ENCODE measurements around the gene PNPLA8. TPM values are rescaled to one million over a fixed set of nuclear protein-coding genes. Genes with fewer than 3 reads are reported as not detected.

The PNPLA8 gene
- total RNA-seq, 1 experiment from 2014 or later: 19.2 TPM

- H3K9me3 ChIP-seq (ENCODE audit: low read depth, low read length, poor library complexity, severe bottlenecking): peaks cover 4% of the 10 kb centered on the region
- no peak overlapping the region for H3K27ac ChIP-seq (ENCODE audit: low read depth, low read length, poor library complexity, severe bottlenecking)
- intact Hi-C loops (cut with micrococcal nuclease; ENCODE audit: unreplicated experiment): no loop called here
- no peak overlapping the region for H3K4me3 ChIP-seq (ENCODE audit: low read depth, low read length, poor library complexity, severe bottlenecking)
- CTCF ChIA-PET: no interaction called here
- peaks cover 10% of the 10 kb centered on the region for H3K4me1 ChIP-seq (ENCODE audit: insufficient read depth, low read length, poor library complexity, severe bottlenecking)
- no peaks in the 10 kb centered on the region for H3K36me3 ChIP-seq (ENCODE audit: insufficient read depth, low read length, poor library complexity, severe bottlenecking)
- H3K27me3 ChIP-seq (replicated peaks; ENCODE audit: insufficient read depth, low read depth, low read length, poor library complexity): no peaks in the 10 kb centered on the region
- BruUV-seq (replicated peaks): no TSS peak
- no peak for TF ChIP-seq CTCF (conservative IDR thresholded peaks at IDR 0.05; ENCODE audit: low read depth, low read length)
- TF ChIP-seq EZH2 (IDR thresholded peaks at IDR 0.05; ENCODE audit: borderline replicate concordance, low read depth, low read length, poor library complexity, severe bottlenecking): no peak
- POLR2A ChIA-PET (ENCODE audit: low non-redundant PET): interaction anchor here (0.6 kb wide), 1 partner anchor 75 kb away, joined by 4 read pairs; no protein-coding TSS in a partner anchor
- no peak for DNase-seq (ENCODE audit: low spot score)
Measured at GRCh38 chr7:108430664-108431063, 95.3 kb downstream of the PNPLA8 start.

GRCh38 chr7:108427766-108428165, 98.2 kb downstream of the PNPLA8 start:
- ChIA-PET CTCF (no interaction called here), POLR2A (ENCODE audit: low non-redundant PET) (no interaction called here)
- H3K4me3 ChIP-seq (ENCODE audit: low read depth, low read length, poor library complexity, severe bottlenecking): no peak overlapping the region
- no TSS peak for BruUV-seq (replicated peaks)
- no peaks in the 10 kb centered on the region for H3K27me3 ChIP-seq (replicated peaks; ENCODE audit: insufficient read depth, low read depth, low read length, poor library complexity)
- TF ChIP-seq EZH2 (IDR thresholded peaks at IDR 0.05; ENCODE audit: borderline replicate concordance, low read depth, low read length, poor library complexity, severe bottlenecking) (no peak), CTCF (conservative IDR thresholded peaks at IDR 0.05; ENCODE audit: low read depth, low read length) (no peak)
- H3K4me1 ChIP-seq (ENCODE audit: insufficient read depth, low read length, poor library complexity, severe bottlenecking): peaks cover 19% of the 10 kb centered on the region
- DNase-seq (ENCODE audit: low spot score): no peak
- H3K9me3 ChIP-seq (ENCODE audit: low read depth, low read length, poor library complexity, severe bottlenecking): no peaks in the 10 kb centered on the region
- no peak overlapping the region for H3K27ac ChIP-seq (ENCODE audit: low read depth, low read length, poor library complexity, severe bottlenecking)
- intact Hi-C loops (cut with micrococcal nuclease; ENCODE audit: unreplicated experiment): no loop called here
- no peaks in the 10 kb centered on the region for H3K36me3 ChIP-seq (ENCODE audit: insufficient read depth, low read length, poor library complexity, severe bottlenecking)

GRCh38 chr7:108425714-108426275, 100.1 kb downstream of the PNPLA8 start:
- H3K4me3 ChIP-seq (ENCODE audit: low read depth, low read length, poor library complexity, severe bottlenecking): no peak overlapping the region
- POLR2A ChIA-PET (ENCODE audit: low non-redundant PET): no interaction called here
- no TSS peak for BruUV-seq (replicated peaks)

More at GRCh38 chr7:108425714-108426275, 100.1 kb downstream of the PNPLA8 start:
- Histone ChIP-seq H3K27me3 (replicated peaks; ENCODE audit: insufficient read depth, low read depth, low read length, poor library complexity) (no peaks in the 10 kb centered on the region), H3K27ac (ENCODE audit: low read depth, low read length, poor library complexity, severe bottlenecking) (peak overlapping the region; percentile 14), H3K36me3 (ENCODE audit: insufficient read depth, low read length, poor library complexity, severe bottlenecking) (no peaks in the 10 kb centered on the region), H3K9me3 (ENCODE audit: low read depth, low read length, poor library complexity, severe bottlenecking) (no peaks in the 10 kb centered on the region), H3K4me1 (ENCODE audit: insufficient read depth, low read length, poor library complexity, severe bottlenecking) (peaks cover 39% of the 10 kb centered on the region)
- intact Hi-C loops (cut with micrococcal nuclease; ENCODE audit: unreplicated experiment): no loop called here
- TF ChIP-seq CTCF (conservative IDR thresholded peaks at IDR 0.05; ENCODE audit: low read depth, low read length) (no peak), EZH2 (IDR thresholded peaks at IDR 0.05; ENCODE audit: borderline replicate concordance, low read depth, low read length, poor library complexity, severe bottlenecking) (no peak)
- no peak for DNase-seq (ENCODE audit: low spot score)
- CTCF ChIA-PET: interaction anchor here (0.6 kb wide), 1 partner anchor 29 kb away, joined by 3 read pairs; no protein-coding TSS in a partner anchor

Measured in A673 (cell line).